Measurements from ENCODE around the gene ZNRF3.
"Not testable (repeated sequence)": the region's sequence is repeated elsewhere in the genome, so short reads cannot be mapped to it uniquely, and the experiment has no call there.

ZNRF3 gene

GRCh38 chr22:28905256-28905832, 22.0 kb downstream of the ZNRF3 start:
- in situ Hi-C loops (cut with MboI; ENCODE audit: low sequenced_read_pairs), result no loop called here

GRCh38 chr22:28906312-28906711, 22.9 kb downstream of the ZNRF3 start:
- in situ Hi-C loops (cut with MboI; ENCODE audit: low sequenced_read_pairs), result no loop called here

GRCh38 chr22:28907311-28908008, 24.1 kb downstream of the ZNRF3 start:
- in situ Hi-C loops (cut with MboI; ENCODE audit: low sequenced_read_pairs), result no loop called here

- in situ Hi-C loops (cut with MboI; ENCODE audit: low sequenced_read_pairs), result not testable (repeated sequence)
These were observed 25.4 kb downstream of the ZNRF3 start for GRCh38 chr22:28908810-28909209.

- in situ Hi-C loops (cut with MboI; ENCODE audit: low sequenced_read_pairs), result no loop called here
These were observed 26.0 kb downstream of the ZNRF3 start for GRCh38 chr22:28909375-28909774.

- in situ Hi-C loops (cut with MboI; ENCODE audit: low sequenced_read_pairs), result no loop called here
These were observed 27.4 kb downstream of the ZNRF3 start for GRCh38 chr22:28910569-28911303.

- in situ Hi-C loops (cut with MboI; ENCODE audit: low sequenced_read_pairs), result no loop called here
These were observed 27.9 kb downstream of the ZNRF3 start for GRCh38 chr22:28911304-28911690.

GRCh38 chr22:28911777-28912669, 28.7 kb downstream of the ZNRF3 start:
- in situ Hi-C loops (cut with MboI; ENCODE audit: low sequenced_read_pairs), result no loop called here

- in situ Hi-C loops (cut with MboI; ENCODE audit: low sequenced_read_pairs), result no loop called here
These were observed 30.8 kb downstream of the ZNRF3 start for GRCh38 chr22:28914201-28914600.

GRCh38 chr22:28915969-28916368, 32.6 kb downstream of the ZNRF3 start:
- in situ Hi-C loops (cut with MboI; ENCODE audit: low sequenced_read_pairs), result no loop called here

GRCh38 chr22:28917747-28918549, 34.6 kb downstream of the ZNRF3 start:
- in situ Hi-C loops (cut with MboI; ENCODE audit: low sequenced_read_pairs), result no loop called here

GRCh38 chr22:28918550-28919271, 35.3 kb downstream of the ZNRF3 start:
- in situ Hi-C loops (cut with MboI; ENCODE audit: low sequenced_read_pairs), result no loop called here

GRCh38 chr22:28920757-28921584, 37.6 kb downstream of the ZNRF3 start:
- in situ Hi-C loops (cut with MboI; ENCODE audit: low sequenced_read_pairs), result no loop called here

- in situ Hi-C loops (cut with MboI; ENCODE audit: low sequenced_read_pairs), result no loop called here
These were observed 38.2 kb downstream of the ZNRF3 start for GRCh38 chr22:28921585-28921879.

- in situ Hi-C loops (cut with MboI; ENCODE audit: low sequenced_read_pairs), result no loop called here
These were observed 39.3 kb downstream of the ZNRF3 start for GRCh38 chr22:28922540-28923244.

GRCh38 chr22:28923826-28924732, 40.7 kb downstream of the ZNRF3 start:
- in situ Hi-C loops (cut with MboI; ENCODE audit: low sequenced_read_pairs), result no loop called here

GRCh38 chr22:28925916-28926315, 42.5 kb downstream of the ZNRF3 start:
- in situ Hi-C loops (cut with MboI; ENCODE audit: low sequenced_read_pairs), result no loop called here
